ENCODE results near the gene PRR19. TPM values are rescaled to one million over a fixed set of nuclear protein-coding genes. Genes with fewer than 3 reads are reported as not detected.

The PRR19 gene, protein sequence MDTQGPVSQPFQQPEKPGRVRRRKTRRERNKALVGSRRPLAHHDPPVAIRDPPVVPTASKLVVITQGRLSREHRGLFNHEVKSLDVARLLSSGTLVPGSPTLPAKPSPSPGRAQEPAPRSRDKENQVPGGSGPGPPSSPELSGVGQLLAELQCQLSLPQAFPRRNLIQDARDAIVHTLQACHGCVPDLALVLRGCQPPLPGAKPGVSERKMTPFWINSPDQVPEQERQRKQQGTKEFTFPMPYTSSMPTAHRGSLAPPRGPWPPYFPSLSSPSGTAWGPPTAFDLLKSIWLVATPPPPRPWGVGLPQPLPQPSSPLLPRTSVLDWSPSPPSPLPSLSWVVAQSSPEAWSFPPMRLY
- total RNA-seq (2022; extraction: Qiagen RNA extraction; ENCODE audit: low read depth), result 3.6 to 4.9 TPM (median 4.5 TPM) in 5 replicates

DNA sequence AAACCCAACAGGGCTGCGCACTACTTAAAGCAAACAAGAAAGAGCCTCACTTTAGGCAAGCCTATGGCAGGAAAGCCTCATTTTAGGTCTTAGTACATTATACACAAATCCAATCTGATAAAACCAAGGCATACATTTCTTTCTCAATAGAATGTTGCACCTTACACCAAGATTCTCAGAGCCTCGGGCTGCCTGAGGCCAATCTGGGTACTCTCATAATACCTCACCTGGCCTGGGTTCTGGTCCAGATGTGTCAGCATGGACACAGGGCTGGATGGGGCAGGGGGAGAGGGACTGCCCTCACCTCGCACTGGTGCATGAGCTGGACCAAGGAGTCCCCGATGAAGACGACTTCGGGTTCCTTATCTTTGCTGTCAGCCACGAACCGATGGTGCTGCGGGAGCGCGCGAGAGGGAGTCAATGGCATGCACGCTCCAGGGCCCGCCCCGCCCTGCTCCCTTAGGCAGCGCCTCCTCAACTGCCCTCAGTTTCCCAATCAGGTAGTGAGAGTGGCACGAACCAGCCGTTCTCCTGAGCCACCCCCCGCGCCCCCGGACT is at the start of gene PRR19:
PRR19 (plus strand) TSS at position 487 of the 558 bp plus-strand sequence. CDS start 7,453 bp downstream, outside the sequence.

DNA sequence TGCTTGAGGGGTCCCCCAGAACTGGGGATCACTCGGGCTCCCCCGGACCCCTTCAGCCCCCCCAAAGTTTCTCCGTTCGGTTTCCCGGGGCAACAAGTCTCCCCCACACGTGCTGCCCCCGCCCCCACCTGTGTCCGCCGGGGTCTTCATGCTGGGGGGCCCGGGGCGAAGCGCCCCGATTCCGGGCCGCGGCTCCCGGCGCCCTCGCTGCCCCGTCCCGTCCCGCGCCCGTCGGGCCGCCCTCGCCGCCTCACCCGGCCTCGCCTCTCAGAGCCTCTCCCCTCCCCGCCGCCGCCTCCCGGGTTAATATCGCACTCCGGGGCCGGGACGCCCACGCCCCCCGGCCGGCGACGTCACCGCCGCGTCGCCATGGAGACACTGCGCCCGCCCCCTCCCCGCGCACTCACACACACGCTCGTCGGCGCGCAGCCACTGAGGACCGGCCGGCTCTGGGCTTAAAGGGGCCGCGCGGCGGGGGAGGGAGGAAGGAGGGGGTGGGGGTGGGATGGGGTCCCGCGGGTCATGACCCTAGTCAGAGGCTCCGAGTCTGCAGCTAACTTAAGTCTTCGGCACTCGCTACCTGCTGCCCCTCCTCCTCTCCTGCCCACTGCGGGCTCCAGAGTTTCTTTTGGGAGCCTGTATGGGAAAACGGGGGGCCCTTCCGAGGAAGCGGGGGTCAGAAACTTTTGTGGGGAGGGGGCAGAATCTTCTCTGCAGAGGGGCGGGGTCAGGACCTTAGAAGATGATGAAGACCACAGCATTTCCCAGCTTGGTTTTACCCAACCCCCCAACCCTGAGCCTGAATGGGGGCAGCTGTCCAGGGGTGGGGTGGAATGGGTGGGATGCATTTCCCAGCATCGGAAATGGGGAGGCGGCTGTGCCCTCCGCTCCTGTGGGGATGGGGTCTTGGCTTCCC is 46.8 kb upstream of the PRR19 start, which contains the start of gene ERF:
ERF (minus strand) TSS at position 279 of the 916 bp plus-strand sequence; CDS start at position 150, 129 bp downstream.

DNA sequence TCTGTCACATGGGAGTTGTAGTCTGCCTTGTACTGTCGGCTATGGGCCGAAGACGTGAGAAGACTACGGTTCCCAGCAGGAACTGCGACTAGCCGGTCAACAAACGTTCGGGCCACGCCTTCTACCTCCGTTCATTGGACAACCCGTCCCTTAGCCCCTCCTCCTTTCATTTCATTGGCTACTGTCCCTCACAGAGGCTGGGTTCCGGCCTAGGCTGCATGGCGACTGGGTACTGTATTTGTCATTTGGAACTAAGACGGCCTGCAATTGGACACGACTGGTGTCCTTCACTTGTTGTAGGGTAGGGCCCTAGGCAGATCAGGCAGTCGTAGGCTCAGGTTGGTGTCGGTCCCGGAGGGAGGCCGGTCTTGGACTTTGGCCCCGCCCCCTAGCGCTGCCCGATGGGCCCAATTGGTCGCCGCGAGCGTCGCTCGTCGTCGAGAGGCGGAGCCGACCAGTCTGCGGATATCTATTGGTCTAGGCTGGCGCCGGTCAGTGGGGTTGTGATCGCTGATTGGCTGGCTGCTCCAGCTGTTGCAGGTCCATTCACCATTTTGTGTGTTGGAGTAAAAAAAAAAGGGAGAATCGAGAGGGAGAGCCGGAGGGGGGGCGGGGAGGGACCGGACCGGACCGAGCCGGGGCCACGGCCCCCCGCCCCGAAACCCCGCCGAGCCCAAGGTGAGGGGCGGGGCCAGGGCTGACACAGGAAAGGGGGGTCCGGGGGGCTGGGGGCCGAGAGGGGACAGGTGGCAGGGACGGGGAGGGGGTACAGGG is 33.0 kb upstream of the PRR19 start, which contains the start of gene CIC:
CIC (plus strand) TSS at position 549 of the 774 bp plus-strand sequence. CDS start 2,532 bp downstream, outside the sequence.

DNA sequence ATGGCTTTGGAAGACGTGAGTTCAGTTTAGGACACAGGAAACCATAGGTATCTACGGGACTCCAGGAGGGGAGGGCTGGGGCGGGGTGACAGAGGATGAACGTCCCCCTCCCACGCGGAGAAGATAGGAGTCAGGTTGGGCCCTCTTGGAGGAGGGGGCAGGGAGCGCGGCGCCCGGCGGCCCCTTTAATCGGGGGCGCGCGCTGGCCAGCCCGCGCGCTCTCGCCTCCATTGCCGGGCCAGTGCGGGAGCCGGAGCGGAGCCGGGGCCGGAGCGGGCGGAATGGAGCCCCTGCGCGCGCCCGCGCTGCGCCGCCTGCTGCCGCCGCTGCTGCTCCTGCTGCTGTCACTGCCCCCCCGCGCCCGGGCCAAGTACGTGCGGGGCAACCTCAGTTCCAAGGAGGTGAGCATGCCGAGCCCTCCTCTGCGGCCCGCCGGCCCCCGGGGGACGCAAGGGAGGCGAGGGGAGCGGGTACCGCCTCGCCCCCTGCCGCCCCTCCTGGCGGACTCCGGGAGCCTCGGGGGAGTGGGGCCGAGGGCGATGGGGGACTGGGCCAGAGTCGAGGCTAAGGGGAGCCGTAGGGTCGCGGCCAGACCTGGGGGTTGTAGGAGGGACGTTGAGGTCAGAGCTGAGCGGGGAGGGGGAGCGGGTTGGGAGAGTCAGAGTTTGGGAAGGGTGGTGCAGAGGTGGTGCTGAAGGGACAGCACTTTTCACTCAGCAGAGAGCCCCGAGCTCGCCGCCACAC is 11.3 kb downstream of the PRR19 start, which contains the start of gene TMEM145:
TMEM145 (plus strand) TSS at position 214 of the 744 bp plus-strand sequence; CDS start at position 282, 68 bp downstream.

DNA sequence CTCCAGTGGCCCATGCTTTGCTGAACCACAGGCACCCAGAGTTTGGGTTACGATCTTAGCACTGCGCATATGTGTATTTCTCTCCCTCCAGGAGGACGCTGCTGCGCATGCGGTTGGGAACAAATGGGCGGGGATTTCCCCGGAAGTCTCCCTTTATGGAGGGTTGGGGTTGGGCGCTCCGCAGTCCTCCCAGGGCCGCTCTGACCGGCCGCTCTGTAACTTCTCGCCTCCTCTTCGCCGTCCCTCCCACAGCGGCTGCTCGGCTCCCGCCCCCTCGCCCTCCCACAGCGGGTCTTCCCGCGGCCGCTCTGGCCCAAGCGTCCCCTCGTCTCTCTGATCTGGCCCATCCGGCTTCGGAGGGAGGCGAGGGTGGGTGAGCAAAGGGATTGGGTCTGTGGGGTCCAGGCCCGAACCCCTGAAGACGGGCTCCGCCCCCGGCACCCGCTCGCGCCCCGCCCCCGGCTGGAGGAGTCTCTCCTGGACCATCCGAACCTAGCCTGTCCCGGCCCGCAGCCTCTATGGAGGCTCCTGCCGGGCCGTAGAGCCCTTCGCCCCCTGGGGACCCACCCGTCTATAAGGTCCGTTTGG is 23.5 kb downstream of the PRR19 start, which contains the start of gene MEGF8:
MEGF8 (plus strand) TSS at position 328 of the 588 bp plus-strand sequence. CDS start 609 bp downstream, outside the sequence.

Other genes starting within 250 kb of the PRR19 start
- gene GRIK5, start 231.9 kb upstream of the PRR19 start, total RNA-seq (2022; extraction: Qiagen RNA extraction; ENCODE audit: low read depth), result 0.42 to 0.93 TPM (median 0.57 TPM) in 5 replicates
- 27.9 to 38.6 TPM (median 37.0 TPM) in 5 replicates for gene ZNF574, start 226.0 kb upstream of the PRR19 start, total RNA-seq (2022; extraction: Qiagen RNA extraction; ENCODE audit: low read depth)
- gene POU2F2, start 169.7 kb upstream of the PRR19 start, total RNA-seq (2022; extraction: Qiagen RNA extraction; ENCODE audit: low read depth), result 0.27 to 0.55 TPM (median 0.48 TPM) in 5 replicates
- gene DEDD2, start 84.5 kb upstream of the PRR19 start, total RNA-seq (2022; extraction: Qiagen RNA extraction; ENCODE audit: low read depth), result 66.5 to 111 TPM (median 94.6 TPM) in 5 replicates
- gene ZNF526, start 81.8 kb upstream of the PRR19 start, total RNA-seq (2022; extraction: Qiagen RNA extraction; ENCODE audit: low read depth), result 18.5 to 20.5 TPM (median 19.3 TPM) in 5 replicates
- 109 to 175 TPM (median 164 TPM) in 5 replicates for gene GSK3A, start 59.5 kb upstream of the PRR19 start, total RNA-seq (2022; extraction: Qiagen RNA extraction; ENCODE audit: low read depth)
- gene ERF, start 47.0 kb upstream of the PRR19 start, total RNA-seq (2022; extraction: Qiagen RNA extraction; ENCODE audit: low read depth), result 102 to 124 TPM (median 118 TPM) in 5 replicates
- 52.2 to 70.3 TPM (median 58.4 TPM) in 5 replicates for gene CIC, start 32.9 kb upstream of the PRR19 start, total RNA-seq (2022; extraction: Qiagen RNA extraction; ENCODE audit: low read depth)
- gene PAFAH1B3, start 492 bp downstream of the PRR19 start, total RNA-seq (2022; extraction: Qiagen RNA extraction; ENCODE audit: low read depth), result 131 to 157 TPM (median 139 TPM) in 5 replicates
- gene TMEM145, start 11.2 kb downstream of the PRR19 start, total RNA-seq (2022; extraction: Qiagen RNA extraction; ENCODE audit: low read depth), result 3.0 to 3.9 TPM (median 3.5 TPM) in 5 replicates
- gene MEGF8, start 23.5 kb downstream of the PRR19 start, total RNA-seq (2022; extraction: Qiagen RNA extraction; ENCODE audit: low read depth), result 21.6 to 29.0 TPM (median 24.4 TPM) in 5 replicates
- 39.7 to 50.8 TPM (median 46.1 TPM) in 5 replicates for gene CNFN, start 88.2 kb downstream of the PRR19 start, total RNA-seq (2022; extraction: Qiagen RNA extraction; ENCODE audit: low read depth)
- 1.6 to 3.1 TPM (median 2.3 TPM) in 5 replicates for gene LIPE, start 125.3 kb downstream of the PRR19 start, total RNA-seq (2022; extraction: Qiagen RNA extraction; ENCODE audit: low read depth)
- gene CXCL17, start 140.8 kb downstream of the PRR19 start, total RNA-seq (2022; extraction: Qiagen RNA extraction; ENCODE audit: low read depth), result 0.07 to 0.12 TPM in 2 of 5 replicates, not detected in the others
- gene CEACAM1, start 226.3 kb downstream of the PRR19 start, total RNA-seq (2022; extraction: Qiagen RNA extraction; ENCODE audit: low read depth), result 1.6 to 2.0 TPM (median 1.8 TPM) in 5 replicates